Gastrocnemius medialis (tissue), 4 donors: ENCODE results near the gene MBNL1. TPM values are rescaled to one million over a fixed set of nuclear protein-coding genes. Genes with fewer than 3 reads are reported as not detected.

Experiments
- ATAC-seq, 2 donors: fragments of 150-250 bp; one replicate each; pipeline ENCODE4 v1.9.1; 2016
- DNase-seq, 2 donors: peaks; one replicate each; pipeline ENCODE4 v3.0.0-alpha.2; 2019
- H3K27ac ChIP-seq, 4 donors: fragments of 200-600 bp; sonication (generic); 1 replicate in 1 of 4; 2 replicates in 3 of 4; pipeline ENCODE4 v1.5.1; 2016 to 2018; ENCODE audit warnings: mild to moderate bottlenecking in 2 of 4, moderate library complexity in 1 of 4
- H3K27me3 ChIP-seq, 3 donors: fragments of 200-600 bp; sonication (generic) in 2 of 3; 1 replicate in 1 of 3; 2 replicates in 2 of 3; pipeline versions ENCODE4 v1.5.1 to v1.6.0; 2016 to 2019; ENCODE audit warnings: mild to moderate bottlenecking in 1 of 3, moderate library complexity in 1 of 3
- H3K36me3 ChIP-seq, 2 donors: fragments of 200-600 bp; sonication (generic) in 1 of 2; one replicate each; pipeline ENCODE4 v1.5.1; 2017 to 2018
- H3K4me1 ChIP-seq, 2 donors: fragments of 200-600 bp; sonication (generic) in 1 of 2; one replicate each; pipeline ENCODE4 v1.5.1; 2016 to 2017; ENCODE audit warnings: mild to moderate bottlenecking in 2 of 2
- H3K4me3 ChIP-seq, 4 donors: fragments of 200-600 bp; sonication (generic) in 3 of 4; 1 replicate in 1 of 4; 2 replicates in 3 of 4; pipeline ENCODE4 v1.5.1; 2016 to 2019; ENCODE audit warnings: mild to moderate bottlenecking in 2 of 4
- H3K9me3 ChIP-seq, 3 donors: fragments of 200-600 bp; sonication (generic) in 2 of 3; 1 replicate in 1 of 3; 2 replicates in 2 of 3; pipeline ENCODE4 v1.5.1; 2016 to 2019
- CTCF ChIP-seq, 5 experiments: fragments of 450-650 bp in 3 of 5; fragments of 200-600 bp in 2 of 5; sonication (generic) in 2 of 5; IDR thresholded peaks in 4 of 5; conservative IDR thresholded peaks in 1 of 5; 1 replicate in 4 of 5; 2 replicates in 1 of 5; pipeline ENCODE4 v1.5.1; 2016 to 2019; ENCODE audit warnings: antibody characterized with exemption in 5 of 5, mild to moderate bottlenecking in 3 of 5, moderate library complexity in 3 of 5
- POLR2A ChIP-seq, 2 donors: fragments of 450-650 bp; IDR thresholded peaks; one replicate each; pipeline ENCODE4 v1.6.1; 2017; ENCODE audit warnings: antibody characterized with exemption in 2 of 2, mild to moderate bottlenecking in 2 of 2, moderate library complexity in 2 of 2
- in situ Hi-C, 4 donors: fragments of 200-750 bp; cut with MboI; loops; one replicate each; pipeline versions ENCODE4 v1.15.0 to v1.8.0; 2017; ENCODE audit warnings: low sequenced_read_pairs in 4 of 4
- intact Hi-C: fragments of 100-400 bp; cut with DNase I; formaldehyde crosslinking; loops from one replicate; pipeline ENCODE4 v1.15.1; 2023; ENCODE audit warnings: low total_unique reads
- total RNA-seq, 4 donors: library from RNA; depleted of rRNA; stranded (reverse); fragments of >200 nt; gene quantifications; one replicate each; pipeline versions ENCODE4 v1.1.0 to v1.2.3, GENCODE V29; 2016

The MBNL1 gene
- total RNA-seq, 4 donors from 2014 or later: 519 to 597 (median 557) TPM

GRCh38 chr3:152322756-152323155, 54.0 kb downstream of the MBNL1 start:
- in situ Hi-C loops: no loop called here

GRCh38 chr3:152323834-152324233, 55.1 kb downstream of the MBNL1 start:
- intact Hi-C loops: no loop called here
- Histone ChIP-seq H3K4me3 (peak overlapping the region in 3 of 4 donors; percentile 9 to 26 (median 18)), H3K27ac (peak overlapping the region; percentile 75 to 95 (median 92)), H3K9me3 (no peaks in the 10 kb centered on the region), H3K36me3 (no peaks in the 10 kb centered on the region), H3K27me3 (no peaks in the 10 kb centered on the region), H3K4me1 (peaks cover 82 to 86% of the 10 kb centered on the region in 2 donors)
- in situ Hi-C loops: no loop called here
- TF ChIP-seq POLR2A (IDR thresholded peaks at IDR 0.05) (no peak), CTCF (IDR thresholded peaks at IDR 0.05 in 4 of 5, conservative IDR thresholded peaks at IDR 0.05 in 1 of 5) (no peak)
- DNase-seq (no peak), ATAC-seq (no peak)

More at GRCh38 chr3:152322756-152323155, 54.0 kb downstream of the MBNL1 start:
- DNase-seq (no peak), ATAC-seq (peak; percentile 34 to 70)
- Histone ChIP-seq H3K4me1 (peaks cover 82 to 86% of the 10 kb centered on the region in 2 donors), H3K36me3 (no peaks in the 10 kb centered on the region), H3K4me3 (peak overlapping the region; percentile 0 to 18 (median 12)), H3K27me3 (no peaks in the 10 kb centered on the region), H3K9me3 (no peaks in the 10 kb centered on the region), H3K27ac (peak overlapping the region; percentile 75 to 95 (median 92))
- intact Hi-C loops: no loop called here
- TF ChIP-seq CTCF (IDR thresholded peaks at IDR 0.05 in 4 of 5, conservative IDR thresholded peaks at IDR 0.05 in 1 of 5) (no peak), POLR2A (IDR thresholded peaks at IDR 0.05) (no peak)

- Histone ChIP-seq H3K27me3 (no peaks in the 10 kb centered on the region), H3K4me3 (no peak overlapping the region), H3K27ac (peak overlapping the region; percentile 47 to 95 (median 92)), H3K36me3 (no peaks in the 10 kb centered on the region), H3K9me3 (no peaks in the 10 kb centered on the region), H3K4me1 (peaks cover 82 to 84% of the 10 kb centered on the region in 2 donors)
- in situ Hi-C loops (no loop called here), intact Hi-C loops (no loop called here)
- DNase-seq: no peak
- ATAC-seq: no peak
- no peak for TF ChIP-seq CTCF (IDR thresholded peaks at IDR 0.05 in 4 of 5, conservative IDR thresholded peaks at IDR 0.05 in 1 of 5)
- TF ChIP-seq POLR2A (IDR thresholded peaks at IDR 0.05): no peak
Observed at GRCh38 chr3:152325136-152325535, 56.4 kb downstream of the MBNL1 start.

- Histone ChIP-seq H3K9me3 (no peaks in the 10 kb centered on the region), H3K27me3 (no peaks in the 10 kb centered on the region), H3K4me3 (no peak overlapping the region), H3K27ac (peak overlapping the region; percentile 80 to 95 (median 86)), H3K4me1 (peaks cover 81 to 84% of the 10 kb centered on the region in 2 donors), H3K36me3 (no peaks in the 10 kb centered on the region)
- intact Hi-C loops: no loop called here
- in situ Hi-C loops: no loop called here
- TF ChIP-seq CTCF (IDR thresholded peaks at IDR 0.05 in 4 of 5, conservative IDR thresholded peaks at IDR 0.05 in 1 of 5): no peak
- no peak for ATAC-seq
- DNase-seq: no peak
Observed at GRCh38 chr3:152327203-152327602, 58.5 kb downstream of the MBNL1 start.

GRCh38 chr3:152328841-152329240, 60.1 kb downstream of the MBNL1 start:
- Histone ChIP-seq H3K27ac (peak overlapping the region; percentile 80 to 95 (median 86)), H3K9me3 (no peaks in the 10 kb centered on the region), H3K36me3 (no peaks in the 10 kb centered on the region), H3K27me3 (no peaks in the 10 kb centered on the region), H3K4me3 (peak overlapping the region in 2 of 4 donors; percentile 4 to 16), H3K4me1 (peaks cover 81 to 84% of the 10 kb centered on the region in 2 donors)
- DNase-seq: no peak
- ATAC-seq: peak; percentile 43 to 59
- in situ Hi-C loops (no loop called here), intact Hi-C loops (no loop called here)
- TF ChIP-seq CTCF (IDR thresholded peaks at IDR 0.05 in 4 of 5, conservative IDR thresholded peaks at IDR 0.05 in 1 of 5) (no peak), POLR2A (IDR thresholded peaks at IDR 0.05) (no peak)
